ENCODE data around the gene SPARC. TPM values are rescaled to one million over a fixed set of nuclear protein-coding genes. Genes with fewer than 3 reads are reported as not detected.
"Not testable (repeated sequence)": the region's sequence is repeated elsewhere in the genome, so short reads cannot be mapped to it uniquely, and the experiment has no call there.

Gene SPARC
- total RNA-seq, 1 experiment from 2014 or later: 3,811 TPM

- DNase-seq (ENCODE audit: low spot score): no peak
These were observed 14.1 kb upstream of the SPARC start for GRCh38 chr5:151700820-151701219.

DNA sequence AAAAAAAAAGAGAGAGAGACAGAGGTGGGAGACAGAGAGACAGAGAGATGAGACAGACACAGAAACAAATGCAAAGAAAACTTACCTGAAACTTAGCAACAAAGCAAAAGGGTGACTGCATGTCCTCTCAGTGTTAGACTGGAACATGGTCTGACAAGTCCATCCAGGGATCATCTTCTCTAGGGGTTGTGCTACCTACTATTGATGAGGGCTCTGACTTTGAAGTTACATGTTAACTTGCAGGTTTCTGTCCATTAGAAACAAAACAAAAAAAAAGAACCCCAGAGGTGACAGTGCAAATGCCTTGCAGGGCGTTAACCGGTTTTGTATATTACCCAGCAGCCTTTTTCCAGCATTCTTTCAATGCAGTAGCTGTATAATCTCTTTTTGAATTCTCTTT lies 13.6 kb upstream of the SPARC start:
- no peak for DNase-seq (ENCODE audit: low spot score)

- peak; percentile 99 for DNase-seq (ENCODE audit: low spot score)
These were observed 12.6 kb upstream of the SPARC start for GRCh38 chr5:151699071-151699901.

GRCh38 chr5:151698081-151698480 lies 11.4 kb upstream of the SPARC start:
- not testable (repeated sequence) for DNase-seq (ENCODE audit: low spot score)

DNA sequence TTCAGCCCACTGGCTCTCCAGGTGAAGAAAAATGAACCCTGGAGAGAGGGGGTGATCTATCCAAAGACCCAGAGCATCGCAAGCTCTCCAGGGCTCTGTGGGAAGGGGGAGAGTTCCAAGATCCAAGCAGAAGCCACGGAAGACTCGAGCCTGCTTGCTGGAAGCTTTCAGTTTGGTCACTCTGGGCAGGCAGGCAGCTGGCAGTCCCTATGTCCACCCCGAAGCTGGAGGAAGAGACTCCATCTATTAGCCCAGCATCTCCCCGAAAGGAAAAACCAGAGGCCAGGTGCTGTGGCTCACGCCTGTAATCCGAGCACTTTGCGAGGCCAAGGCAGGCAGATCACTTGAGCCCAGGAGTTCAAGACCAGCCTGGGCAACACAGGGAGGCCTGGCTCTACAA lies 10.7 kb upstream of the SPARC start:
- DNase-seq (ENCODE audit: low spot score): peak; percentile 34

DNA sequence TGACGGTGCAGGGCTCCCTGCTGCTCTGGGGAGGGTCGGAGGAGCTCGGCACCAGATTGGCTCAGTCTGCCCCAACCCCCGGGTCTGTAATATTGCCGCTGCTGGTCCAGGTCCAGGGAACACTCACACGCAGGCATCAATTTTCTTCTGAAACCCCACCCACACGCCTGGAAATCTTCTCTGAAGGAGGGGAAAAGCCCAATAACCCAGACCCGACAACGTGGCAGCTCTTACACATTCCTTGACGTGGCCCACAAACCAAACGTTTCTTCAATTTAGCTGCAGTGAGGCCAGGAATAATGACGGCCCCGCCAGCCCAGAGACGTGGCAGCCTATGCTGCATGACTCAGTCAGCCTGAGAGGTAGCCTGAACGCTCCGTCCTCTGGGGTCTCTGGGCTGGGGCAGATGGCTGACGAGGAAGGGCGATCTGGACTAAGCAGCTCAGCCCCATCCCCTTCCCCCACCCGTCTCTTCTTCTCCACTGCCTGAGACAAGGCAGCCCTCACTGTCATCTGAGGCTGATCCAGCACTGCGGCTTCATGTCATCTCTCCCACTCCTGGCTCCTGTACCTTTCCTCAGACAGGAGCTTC lies 9.9 kb upstream of the SPARC start:
- DNase-seq (ENCODE audit: low spot score): peak; percentile 94

DNA sequence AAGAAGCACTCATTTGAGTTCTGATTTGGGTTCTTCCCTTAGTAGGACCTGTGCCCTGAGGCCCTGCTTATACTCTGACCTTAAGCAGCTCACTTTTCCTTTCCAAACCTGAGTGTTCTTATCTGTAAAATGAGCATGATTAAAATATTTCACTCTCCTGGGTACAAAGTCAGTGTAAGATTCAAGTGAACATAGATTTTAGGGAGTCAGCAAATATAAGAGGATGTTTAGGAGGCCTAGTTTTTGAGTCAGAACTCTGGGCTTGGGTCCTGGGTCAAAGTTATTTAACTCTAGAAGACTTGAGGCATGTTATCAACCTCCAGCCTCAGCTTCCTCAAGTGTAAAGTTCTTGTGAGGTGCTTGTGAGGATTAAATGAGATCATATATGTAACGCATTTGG lies 8.7 kb upstream of the SPARC start:
- no peak for DNase-seq (ENCODE audit: low spot score)

DNA sequence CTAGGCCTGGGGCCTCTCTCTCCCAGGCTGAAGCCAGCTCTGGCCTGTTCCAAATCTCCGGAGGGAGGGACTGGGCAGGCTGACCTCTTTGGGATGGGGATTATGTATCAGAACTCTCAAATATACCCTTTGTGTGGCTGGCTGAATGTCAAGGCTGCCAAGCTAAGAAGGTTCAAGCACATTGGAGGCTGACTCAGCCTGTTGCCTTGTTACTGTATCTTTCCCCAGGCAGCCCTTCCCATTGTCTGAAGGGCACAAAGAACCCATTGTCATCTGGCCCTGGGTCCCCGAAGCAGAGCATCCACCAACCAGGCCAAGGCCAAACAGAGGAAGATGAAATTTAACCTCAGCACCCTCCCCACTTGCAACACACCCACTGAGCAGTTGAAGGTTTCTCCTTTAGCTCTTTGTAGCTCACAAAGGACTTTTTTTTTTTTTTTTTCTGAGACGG lies 7.3 kb upstream of the SPARC start:
- peak; percentile 55 for DNase-seq (ENCODE audit: low spot score)

GRCh38 chr5:151692312-151692711 lies 5.6 kb upstream of the SPARC start:
- DNase-seq (ENCODE audit: low spot score): no peak

DNA sequence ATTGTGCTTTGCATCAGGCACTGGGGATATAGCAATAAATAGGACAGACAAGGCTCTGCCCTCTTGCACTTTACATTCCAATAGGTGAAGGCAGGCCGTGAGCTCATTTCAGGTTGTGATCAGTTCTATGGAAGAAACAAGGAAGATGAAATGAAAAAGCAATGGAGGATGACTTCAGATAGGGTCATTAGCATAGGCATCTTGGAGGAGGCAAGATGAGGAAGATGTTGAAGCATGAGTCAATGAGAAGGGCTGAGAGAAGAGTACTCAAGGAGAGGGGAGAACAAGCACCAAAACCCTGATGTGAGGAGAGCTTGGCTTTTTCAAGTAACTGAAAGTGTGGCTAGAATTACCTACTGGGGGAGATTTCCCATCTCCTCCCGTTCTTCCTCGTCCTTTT lies 5.0 kb upstream of the SPARC start:
- no peak for DNase-seq (ENCODE audit: low spot score)

DNA sequence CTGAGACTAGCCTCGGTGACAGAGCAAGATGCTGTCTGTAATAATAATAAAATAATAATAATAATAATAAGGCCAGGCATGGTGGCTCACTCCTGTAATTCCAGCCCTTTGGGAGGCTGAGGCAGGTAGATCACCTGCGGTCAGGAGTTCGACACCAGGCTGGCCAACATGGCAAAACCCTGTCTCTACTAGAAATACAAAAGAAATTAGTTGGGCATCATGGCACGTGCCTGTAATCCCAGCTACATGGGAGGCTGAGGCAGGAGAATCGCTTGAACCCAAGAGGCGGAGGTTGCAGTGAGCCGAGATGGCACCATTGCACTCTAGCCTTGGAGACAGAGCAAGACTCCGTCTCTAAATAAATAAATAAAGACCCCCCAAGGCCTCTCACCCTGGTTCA lies 2.9 kb upstream of the SPARC start:
- DNase-seq (ENCODE audit: low spot score): not testable (repeated sequence)

DNA sequence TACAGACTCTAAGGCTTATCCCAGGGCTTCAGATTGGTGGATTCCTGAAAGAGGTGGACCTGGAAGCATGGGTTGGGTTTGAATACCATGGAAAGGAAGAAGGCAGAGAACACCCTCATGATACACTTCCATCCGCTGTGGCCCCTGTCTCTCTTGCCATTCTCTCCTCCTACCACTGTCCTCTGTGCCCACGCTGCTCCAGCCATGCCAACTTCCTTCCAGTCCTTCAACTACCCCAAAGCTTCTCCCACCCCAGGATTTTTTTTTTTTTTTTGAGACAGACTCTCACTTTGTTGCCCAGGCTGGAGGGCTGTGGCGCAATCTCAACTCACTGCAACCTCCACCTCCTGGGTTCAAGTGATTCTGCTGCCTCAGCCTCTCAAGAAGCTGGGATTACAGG lies 1.7 kb upstream of the SPARC start:
- no peak for DNase-seq (ENCODE audit: low spot score)

- DNase-seq (ENCODE audit: low spot score): peak; percentile 33
These were observed 704 bp downstream of the SPARC start for GRCh38 chr5:151685749-151686673.

DNA sequence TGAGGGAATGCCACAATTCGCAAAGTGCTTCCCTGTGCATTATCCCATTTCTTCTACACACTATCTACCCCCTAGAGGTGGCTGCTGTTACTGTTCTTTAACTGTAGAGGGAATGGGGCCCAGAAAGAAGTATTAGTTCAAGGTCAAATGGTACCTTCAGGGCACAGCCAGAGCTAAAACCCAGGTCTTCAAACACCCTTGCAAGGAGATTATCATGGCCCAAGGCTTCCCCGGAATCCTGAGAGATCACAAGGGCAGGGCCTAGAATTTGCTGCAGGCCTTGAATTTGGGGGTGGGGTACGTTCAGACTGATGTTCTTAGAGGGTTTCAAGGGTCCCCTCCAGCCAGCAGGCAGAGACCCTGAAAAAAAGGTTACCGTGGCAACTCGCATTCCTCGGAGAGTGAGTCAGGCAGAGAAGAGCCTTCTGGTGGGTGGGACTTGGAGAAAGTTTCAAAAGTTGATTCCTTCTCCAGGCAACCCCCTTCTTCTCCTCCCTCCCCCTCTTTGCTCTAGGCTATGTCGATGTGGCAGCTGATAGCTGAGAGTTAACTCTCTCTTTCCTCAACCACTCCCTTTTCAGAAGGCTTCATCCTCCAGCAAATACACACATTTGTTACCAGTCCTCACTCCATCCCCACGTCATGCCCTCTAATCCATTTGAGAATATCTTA lies 1.9 kb downstream of the SPARC start:
- DNase-seq (ENCODE audit: low spot score): peak; percentile 98

DNA sequence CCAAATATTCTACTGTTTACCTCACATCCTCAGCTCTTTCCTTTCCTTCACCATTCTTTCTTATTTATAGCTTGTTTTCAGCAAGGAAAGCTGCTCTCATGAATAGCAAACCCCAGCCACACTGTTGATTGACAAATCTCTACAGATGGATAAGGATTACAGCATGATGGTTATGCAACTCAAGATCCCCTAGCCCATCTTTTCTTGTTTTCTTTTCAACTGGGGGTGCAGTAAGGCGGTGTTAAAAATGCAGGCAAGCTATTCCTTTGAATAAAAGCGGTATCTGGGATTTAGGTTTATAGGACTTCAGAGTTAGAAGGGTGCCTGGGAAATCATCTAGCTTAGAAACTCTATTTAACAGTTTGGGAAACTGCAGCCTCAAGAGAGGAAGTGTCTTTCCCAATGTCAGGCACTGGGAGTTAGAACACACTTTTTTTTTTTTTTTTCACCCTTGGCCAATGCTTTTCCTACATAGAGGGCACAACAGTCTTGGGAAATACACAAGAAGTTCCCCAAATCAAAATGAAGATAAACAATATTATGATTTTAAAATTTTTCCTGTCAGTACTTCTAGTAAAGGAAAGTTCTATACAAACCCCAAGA lies 2.6 kb downstream of the SPARC start:
- no peak for DNase-seq (ENCODE audit: low spot score)

DNA sequence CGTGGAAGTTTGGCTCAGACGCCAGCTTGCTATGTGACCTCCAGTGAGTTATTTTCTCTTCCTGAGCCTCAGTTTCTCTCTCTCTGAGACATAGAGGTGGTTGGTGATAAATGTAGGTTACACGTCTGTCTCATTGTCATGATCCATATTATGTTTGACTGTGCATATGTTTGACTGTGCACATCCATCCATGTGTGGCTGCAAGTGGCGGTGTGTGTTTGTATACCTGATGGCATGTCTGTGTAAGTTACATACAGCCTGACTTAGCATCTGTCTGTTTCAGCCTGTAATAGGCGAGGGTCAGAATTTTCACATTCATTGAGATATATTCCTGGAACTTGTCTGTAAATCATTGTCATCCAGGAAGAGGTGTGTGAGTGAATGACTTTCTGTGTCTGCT lies 3.3 kb downstream of the SPARC start:
- DNase-seq (ENCODE audit: low spot score): no peak

DNA sequence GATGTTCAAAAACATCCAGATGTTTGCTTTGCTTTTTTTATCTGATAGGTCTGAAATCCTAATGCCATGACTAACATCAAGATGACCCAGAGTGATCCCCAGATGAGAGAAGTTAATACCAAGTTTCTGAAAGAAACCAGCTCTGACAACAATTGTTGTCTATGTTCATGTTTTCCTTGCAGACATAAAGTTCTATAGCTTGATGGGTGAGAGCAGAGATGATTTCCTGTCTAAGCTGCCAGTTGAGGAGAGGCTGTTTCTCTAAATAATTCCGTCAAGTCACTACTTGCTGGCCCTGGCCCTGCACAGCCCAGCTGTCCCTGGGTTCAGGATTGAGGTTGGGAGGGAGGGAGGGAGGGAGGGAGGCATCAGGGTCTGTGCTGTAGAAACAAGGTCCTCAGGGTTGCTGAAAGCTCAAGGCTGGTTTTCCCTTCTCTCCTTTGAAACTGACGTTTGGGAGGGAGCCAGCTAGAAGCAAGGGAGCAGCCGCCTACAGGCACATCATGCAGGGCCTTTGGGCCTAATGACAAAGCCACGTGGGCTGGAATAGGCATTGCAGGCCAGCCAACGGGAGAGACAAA lies 3.9 kb downstream of the SPARC start:
- DNase-seq (ENCODE audit: low spot score): peak; percentile 48

DNA sequence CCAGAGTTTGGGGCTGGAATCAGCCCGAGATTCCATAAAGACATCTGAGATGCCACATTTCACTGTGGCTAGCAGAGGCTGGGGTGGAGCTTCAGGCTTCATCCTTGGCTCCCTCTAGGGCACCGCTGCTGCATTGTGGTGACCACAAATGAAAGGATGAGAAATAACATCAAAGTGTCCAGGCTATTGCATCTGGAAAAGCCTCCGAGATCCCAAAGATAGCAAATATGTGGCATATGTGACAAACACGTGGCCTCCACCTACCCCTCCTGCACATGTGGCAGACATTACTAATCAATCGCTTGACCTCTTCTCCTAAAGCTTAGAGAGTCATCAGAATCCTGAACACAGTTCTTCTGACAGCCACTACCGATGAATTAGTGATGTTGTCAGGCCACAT lies 4.5 kb downstream of the SPARC start:
- peak; percentile 74 for DNase-seq (ENCODE audit: low spot score)

GRCh38 chr5:151680944-151681427 lies 5.7 kb downstream of the SPARC start:
- peak; percentile 44 for DNase-seq (ENCODE audit: low spot score)

- DNase-seq (ENCODE audit: low spot score): peak; percentile 38
These were observed 6.6 kb downstream of the SPARC start for GRCh38 chr5:151680156-151680505.
